GM23248 (cell line): Measurements from ENCODE around the gene RNASEH2C. TPM values are rescaled to one million over a fixed set of nuclear protein-coding genes. Genes with fewer than 3 reads are reported as not detected.

Source experiments
- DNase-seq: peaks from one replicate; pipeline ENCODE4 v3.0.0-alpha.2; 2015
- H2AFZ ChIP-seq: fragments of 200-600 bp; sonication (generic); 2 replicates; pipeline ENCODE4 v1.6.1; 2016; ENCODE audit warnings: antibody characterized with exemption
- H3F3A ChIP-seq: fragments of 200-600 bp; sonication (generic); 2 replicates; pipeline ENCODE4 v1.6.1; 2016; ENCODE audit warnings: mild to moderate bottlenecking, antibody characterized with exemption, mixed run types; ENCODE audit not compliant: insufficient read depth
- H3K27ac ChIP-seq: fragments of 200-600 bp; sonication (generic); 2 replicates; pipeline ENCODE4 v1.5.1; 2016; ENCODE audit warnings: mild to moderate bottlenecking
- H3K27me3 ChIP-seq: fragments of 200-600 bp; sonication (generic); replicated peaks from 2 replicates; pipeline ENCODE4 v1.6.1; 2016; ENCODE audit warnings: mild to moderate bottlenecking; ENCODE audit not compliant: insufficient read depth
- H3K36me3 ChIP-seq: fragments of 200-600 bp; sonication (generic); 2 replicates; pipeline ENCODE4 v1.6.1; 2016; ENCODE audit warnings: low read depth, mild to moderate bottlenecking
- H3K4me1 ChIP-seq: fragments of 200-600 bp; sonication (generic); 2 replicates; pipeline ENCODE4 v1.6.1; 2016; ENCODE audit warnings: mild to moderate bottlenecking; ENCODE audit not compliant: insufficient read depth
- H3K4me2 ChIP-seq: fragments of 200-600 bp; sonication (generic); one replicate; pipeline ENCODE4 v1.6.1; 2016; ENCODE audit warnings: mild to moderate bottlenecking; ENCODE audit not compliant: unreplicated experiment
- H3K4me3 ChIP-seq: fragments of 200-600 bp; sonication (generic); 2 replicates; pipeline ENCODE4 v1.5.1; 2016; ENCODE audit warnings: mild to moderate bottlenecking
- H3K79me2 ChIP-seq: fragments of 200-600 bp; sonication (generic); 2 replicates; pipeline ENCODE4 v1.6.1; 2016; ENCODE audit warnings: mild to moderate bottlenecking; ENCODE audit not compliant: insufficient read depth
- H3K9ac ChIP-seq: fragments of 200-600 bp; sonication (generic); 2 replicates; pipeline ENCODE4 v1.6.1; 2016; ENCODE audit warnings: mild to moderate bottlenecking
- H3K9me2 ChIP-seq: fragments of 200-600 bp; sonication (generic); 2 replicates; pipeline ENCODE4 v1.6.1; 2016; ENCODE audit warnings: mixed run types, mild to moderate bottlenecking, moderate library complexity; ENCODE audit not compliant: insufficient read depth
- H3K9me3 ChIP-seq: fragments of 200-600 bp; sonication (generic); one replicate; pipeline ENCODE4 v1.6.1; 2017; ENCODE audit warnings: low read depth
- H4K20me1 ChIP-seq: fragments of 200-600 bp; sonication (generic); 2 replicates; pipeline ENCODE4 v1.6.0; 2016; ENCODE audit not compliant: insufficient read depth
- EZH2 ChIP-seq: fragments of 200-600 bp; sonication (generic); IDR thresholded peaks from 2 replicates; pipeline ENCODE4 v1.6.1; 2018; ENCODE audit warnings: antibody characterized with exemption, mild to moderate bottlenecking; ENCODE audit not compliant: insufficient read depth, poor library complexity, severe bottlenecking
- EZH2phosphoT487 ChIP-seq: fragments of 200-600 bp; sonication (generic); IDR thresholded peaks from 2 replicates; pipeline ENCODE4 v1.6.1; 2018; ENCODE audit warnings: antibody characterized with exemption, moderate library complexity, mild to moderate bottlenecking, low read depth; ENCODE audit not compliant: insufficient read depth
- WGBS, 2 experiments: methylation state at CpG; one replicate each; pipeline ENCODE4 v1.1.6; 2015 to 2017; ENCODE audit warnings: low lambda C conversion rate in 2 of 2, low coverage in 1 of 2; ENCODE audit errors: missing lambda C conversion rate in 2 of 2; 5-methylcytosine and 5-hydroxymethylcytosine counted together
- in situ Hi-C: fragments of 300-500 bp; cut with MboI; formaldehyde crosslinking; loops from 2 replicates; pipeline ENCODE4 v1.15.0; 2020
- polyA plus RNA-seq: library from polyadenylated mRNA; unstranded; fragments of >200 nt; fragmentation: Nextera tagmentation; extraction: Ambion mirVana; gene quantifications from 2 replicates; pipeline ENCODE4 v1.2.1, GENCODE V29; 2016
- total RNA-seq: library from RNA; depleted of rRNA; stranded (reverse); fragments of >200 nt; shearing (Covaris generic); gene quantifications from 2 replicates; pipeline ENCODE4 v1.2.3, GENCODE V29; 2014

RNASEH2C gene
- total and polyA plus RNA-seq, 2 experiments from 2014 or later = 45.7 to 117 TPM

DNA sequence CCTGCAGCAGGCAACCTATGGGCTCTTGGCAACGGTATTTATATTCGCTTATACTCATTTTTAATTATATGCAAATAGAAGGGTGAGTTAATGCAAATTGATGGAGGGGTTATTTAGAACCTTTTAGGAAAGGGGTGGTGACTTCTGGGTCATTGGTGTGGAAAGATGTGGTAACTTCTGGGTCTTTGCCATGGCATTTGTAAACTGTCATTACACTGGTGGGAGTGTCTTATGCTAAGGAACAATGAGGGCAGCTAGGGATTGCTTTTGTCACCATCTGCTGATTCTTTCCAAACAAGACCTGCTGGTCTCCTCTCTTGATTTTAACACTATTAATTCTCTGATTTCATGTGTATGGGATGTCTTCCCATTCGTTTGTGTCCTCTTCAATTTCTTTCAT, 20.2 kb downstream of the RNASEH2C start:
- Histone ChIP-seq H2AFZ (no peak overlapping the region), H3F3A (no peaks in the 10 kb centered on the region), H3K27ac (no peak overlapping the region), H3K9ac (no peak overlapping the region), H3K79me2 (no peaks in the 10 kb centered on the region), H4K20me1 (no peaks in the 10 kb centered on the region), H3K27me3 (peaks cover 18% of the 10 kb centered on the region; the same call in 1 of the 2 replicates), H3K4me1 (no peaks in the 10 kb centered on the region), H3K4me3 (no peak overlapping the region), H3K9me3 (no peaks in the 10 kb centered on the region), H3K9me2 (no peaks in the 10 kb centered on the region), H3K36me3 (no peaks in the 10 kb centered on the region), H3K4me2 (no peak overlapping the region)
- DNase-seq = no peak
- no peak for TF ChIP-seq EZH2
- TF ChIP-seq EZH2phosphoT487 = no peak
- WGBS, 2 experiments = 59 to 65% methylated on average over 3 of the region's 3 CpGs
- in situ Hi-C loops = no loop called here

DNA sequence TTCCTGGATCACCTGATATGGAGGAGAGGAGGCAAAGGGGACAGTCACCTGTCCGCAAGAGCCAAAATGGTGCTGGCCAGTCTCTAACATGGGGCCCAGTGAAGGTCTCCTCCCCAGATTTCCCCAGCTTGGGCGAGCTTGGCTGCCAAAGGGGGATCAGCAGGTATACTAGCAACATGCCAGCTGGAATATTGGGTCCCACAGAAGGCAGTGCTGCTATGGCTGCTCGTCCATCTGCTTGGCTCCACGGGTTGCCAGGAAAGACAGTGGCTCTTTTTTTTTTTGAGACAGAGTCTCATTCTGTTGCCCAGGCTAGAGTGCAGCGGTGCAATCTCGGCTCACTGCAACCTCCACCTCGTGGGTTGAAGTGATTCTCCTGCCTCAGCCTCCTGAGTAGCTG, 21.3 kb downstream of the RNASEH2C start:
- in situ Hi-C loops = no loop called here
- DNase-seq = no peak
- Histone ChIP-seq H3K27ac (no peak overlapping the region), H3K4me2 (no peak overlapping the region), H3K4me3 (no peak overlapping the region), H3K9ac (no peak overlapping the region), H3K9me3 (no peaks in the 10 kb centered on the region), H2AFZ (no peak overlapping the region), H3K4me1 (no peaks in the 10 kb centered on the region), H3F3A (no peaks in the 10 kb centered on the region), H4K20me1 (no peaks in the 10 kb centered on the region), H3K36me3 (no peaks in the 10 kb centered on the region), H3K27me3 (peaks cover 18% of the 10 kb centered on the region; the same call in 1 of the 2 replicates), H3K79me2 (no peaks in the 10 kb centered on the region), H3K9me2 (no peaks in the 10 kb centered on the region)
- WGBS, 2 experiments = 61 to 68% methylated on average over 7 of the region's 7 CpGs
- TF ChIP-seq EZH2 = no peak
- TF ChIP-seq EZH2phosphoT487 = no peak

DNA sequence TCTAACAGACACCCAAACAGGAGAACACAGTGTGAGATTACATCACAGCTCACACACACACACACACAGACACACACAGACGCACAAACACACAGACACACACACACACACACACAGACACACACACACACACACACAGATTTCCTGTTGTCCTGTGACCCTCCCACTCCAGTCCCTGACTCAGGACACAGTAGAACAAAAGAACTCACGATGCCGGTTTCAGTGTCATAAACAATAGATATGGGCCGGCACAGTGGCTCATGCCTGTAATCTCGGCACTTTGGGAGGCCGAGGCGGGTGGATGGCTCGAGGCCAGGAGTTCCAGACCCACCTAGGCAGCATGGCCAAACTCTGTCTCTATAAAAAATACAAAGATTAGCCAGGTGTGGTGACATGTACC, 22.4 kb downstream of the RNASEH2C start:
- Histone ChIP-seq H3K9ac (no peak overlapping the region), H3K27ac (no peak overlapping the region), H2AFZ (no peak overlapping the region), H3F3A (no peaks in the 10 kb centered on the region), H3K4me3 (no peak overlapping the region), H3K4me1 (no peaks in the 10 kb centered on the region), H3K79me2 (no peaks in the 10 kb centered on the region), H3K36me3 (no peaks in the 10 kb centered on the region), H4K20me1 (no peaks in the 10 kb centered on the region), H3K27me3 (peaks cover 18% of the 10 kb centered on the region; the same call in 1 of the 2 replicates), H3K9me3 (no peaks in the 10 kb centered on the region), H3K4me2 (no peak overlapping the region), H3K9me2 (no peaks in the 10 kb centered on the region)
- in situ Hi-C loops = no loop called here
- no peak for TF ChIP-seq EZH2
- TF ChIP-seq EZH2phosphoT487 = no peak
- WGBS, 2 experiments = 61 to 71% methylated on average over 8 of the region's 8 CpGs
- DNase-seq = no peak

DNA sequence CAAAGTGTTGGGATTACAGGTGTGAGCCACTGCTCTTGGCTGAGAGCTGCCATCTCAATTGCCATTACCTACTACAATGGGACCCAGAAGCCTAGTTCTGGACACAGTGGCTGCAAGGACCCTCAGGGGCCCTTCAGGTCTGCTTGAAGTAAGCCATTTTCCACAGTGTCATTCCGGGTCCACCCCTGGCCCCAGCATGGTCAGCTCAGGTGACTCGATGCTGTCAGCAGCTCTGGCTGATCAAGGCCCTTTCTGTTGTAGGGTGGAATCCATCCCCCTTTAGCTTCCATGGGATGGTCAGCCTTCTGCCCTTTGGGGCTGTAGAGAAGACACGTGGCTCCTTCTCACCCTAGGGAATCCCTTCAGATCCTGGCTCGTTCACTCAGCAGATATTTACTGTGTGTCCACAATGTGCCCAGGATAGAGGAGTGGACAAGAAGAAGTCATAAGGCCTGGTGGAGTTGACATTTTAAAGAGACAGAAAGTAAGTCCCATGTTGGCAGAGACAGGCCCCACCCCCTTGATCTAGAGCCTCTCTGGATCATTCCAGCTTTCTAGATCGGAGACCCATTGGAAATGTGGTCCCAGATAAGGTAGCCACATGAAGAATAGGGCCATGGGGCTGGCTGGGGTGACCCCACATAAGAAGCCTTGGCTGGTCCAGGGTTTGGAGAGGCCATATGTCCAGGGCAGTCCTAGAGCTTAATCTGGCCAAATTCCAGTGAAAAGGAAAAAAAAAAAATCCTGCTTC, 23.6 kb downstream of the RNASEH2C start:
- H3F3A ChIP-seq = no peaks in the 10 kb centered on the region
- TF ChIP-seq EZH2 (no peak), EZH2phosphoT487 (no peak)
- H3K9me2 ChIP-seq = no peaks in the 10 kb centered on the region
- no peak overlapping the region for H3K4me3 ChIP-seq
- no peaks in the 10 kb centered on the region for H4K20me1 ChIP-seq
- no peaks in the 10 kb centered on the region for H3K79me2 ChIP-seq
- no peaks in the 10 kb centered on the region for H3K36me3 ChIP-seq
- no peak overlapping the region for H3K4me2 ChIP-seq
- in situ Hi-C loops = no loop called here
- H3K27ac ChIP-seq = no peak overlapping the region
- H3K27me3 ChIP-seq = peaks cover 18% of the 10 kb centered on the region; the same call in 1 of the 2 replicates
- no peak overlapping the region for H2AFZ ChIP-seq
- no peak for DNase-seq
- no peak overlapping the region for H3K9ac ChIP-seq
- WGBS, 2 experiments = 40 to 44% methylated on average over 5 of the region's 5 CpGs
- no peaks in the 10 kb centered on the region for H3K9me3 ChIP-seq
- H3K4me1 ChIP-seq = no peaks in the 10 kb centered on the region
